H1 (cell line): ENCODE data around the gene CCNYL1.

ENCODE experiments used
- CBX8 ChIP-seq: fragments of 300-800, 300-1000 bp; sonication (generic); IDR thresholded peaks from 2 replicates; pipeline ENCODE4 v1.7.1; 2016; ENCODE audit warnings: low read depth, low read length, borderline replicate concordance
- CHD2 ChIP-seq: IDR thresholded peaks from 2 replicates; pipeline ENCODE4 v1.6.1; 2012; ENCODE audit warnings: low read length, improper control_type of control experiment
- CTCF ChIP-seq, 3 experiments: IDR thresholded peaks; 1 replicate in 2 of 3; 2 replicates in 1 of 3; pipeline versions ENCODE4 v1.5.1 to v1.6.1; 2011; ENCODE audit warnings: low read length in 3 of 3, mild to moderate bottlenecking in 3 of 3, inconsistent platforms in 2 of 3, low read depth in 1 of 3, moderate library complexity in 1 of 3; ENCODE audit not compliant: insufficient read depth in 1 of 3; ENCODE audit errors: control extremely low read depth in 1 of 3
- EZH2 ChIP-seq: fragments of 200-600 bp; sonication (generic); IDR thresholded peaks from 2 replicates; pipeline ENCODE4 v1.7.1; 2012; ENCODE audit warnings: low read depth, mild to moderate bottlenecking, moderate library complexity, low read length, inconsistent platforms; ENCODE audit not compliant: severe bottlenecking
- GTF2F1 ChIP-seq: IDR thresholded peaks from 2 replicates; pipeline ENCODE4 v1.6.1; 2012; ENCODE audit warnings: low read depth, low read length, improper control_type of control experiment, borderline replicate concordance
- HDAC6 ChIP-seq: IDR thresholded peaks from one replicate; pipeline ENCODE4 v1.7.1; 2012; ENCODE audit warnings: low read depth, mild to moderate bottlenecking, inconsistent platforms, low read length, moderate library complexity
- JUN ChIP-seq: IDR thresholded peaks from 2 replicates; pipeline ENCODE4 v1.6.1; 2011; ENCODE audit warnings: low read depth, mild to moderate bottlenecking, improper control_type of control experiment, low read length
- KDM1A ChIP-seq: fragments of 200-600, 300-600 bp; sonication (generic); IDR thresholded peaks from 2 replicates; pipeline ENCODE4 v1.7.1; 2016; ENCODE audit warnings: mild to moderate bottlenecking, low read length, borderline replicate concordance
- NRF1 ChIP-seq: IDR thresholded peaks from 2 replicates; pipeline ENCODE4 v1.6.1; 2011; ENCODE audit warnings: mild to moderate bottlenecking, low read depth, low read length, improper control_type of control experiment
- POU5F1 ChIP-seq: IDR thresholded peaks from 2 replicates; pipeline ENCODE4 v1.6.1; 2011; ENCODE audit warnings: low read depth, mild to moderate bottlenecking, low read length, moderate library complexity
- RXRA ChIP-seq: IDR thresholded peaks from 2 replicates; pipeline ENCODE4 v1.6.1; 2011; ENCODE audit warnings: low read depth, mild to moderate bottlenecking, low read length, moderate library complexity; ENCODE audit not compliant: insufficient read depth
- SUZ12 ChIP-seq: fragments of 200-600 bp; sonication (generic); IDR thresholded peaks from 2 replicates; pipeline ENCODE4 v1.6.1; 2012; ENCODE audit warnings: mild to moderate bottlenecking, inconsistent platforms, low read length, moderate library complexity, mixed read lengths
- TAF1 ChIP-seq: IDR thresholded peaks from 2 replicates; pipeline ENCODE4 v1.6.1; 2011; ENCODE audit warnings: mild to moderate bottlenecking, low read depth, low read length
- TCF12 ChIP-seq: IDR thresholded peaks from 2 replicates; pipeline ENCODE4 v1.6.1; 2011; ENCODE audit warnings: low read depth, mild to moderate bottlenecking, low read length

GRCh38 chr2:207754498-207755383 lies 43.3 kb downstream of the CCNYL1 start:
- TF ChIP-seq CTCF (IDR thresholded peaks at IDR 0.05; ENCODE audit: control extremely low read depth in 1 of 3, insufficient read depth in 1 of 3, low read depth in 1 of 3, low read length in 3 of 3) (no peak), KDM1A (no peak), POU5F1 (no peak), TAF1 (no peak), GTF2F1 (no peak), EZH2 (no peak), CBX8 (no peak), RXRA (no peak), NRF1 (no peak), JUN (no peak), CHD2 (no peak), TCF12 (no peak), SUZ12 (no peak), HDAC6 (no peak)
